H1 (cell line): ENCODE data around the gene TMEM232. TPM values are rescaled to one million over a fixed set of nuclear protein-coding genes. Genes with fewer than 3 reads are reported as not detected.

ENCODE experiments used
- CTCF ChIA-PET: fragments of 300-600 bp; sonication (Branson Sonifier 250); formaldehyde crosslinking; loops from one replicate; lab custom pipeline; 2021; ENCODE audit not compliant: partially characterized antibody; lab: Charles Lee
- POLR2A ChIA-PET: fragments of 300-600 bp; sonication (Branson Sonifier 250); formaldehyde crosslinking; loops from one replicate; lab custom pipeline; 2021; ENCODE audit warnings: inconsistent platforms; ENCODE audit not compliant: partially characterized antibody; lab: Charles Lee
- DNase-seq, 2 experiments: peaks; one replicate each; pipeline versions ENCODE4 v3.0.0 to v3.0.0-alpha.2; 2010 to 2022; ENCODE audit warnings: low spot score in 2 of 2, low read depth in 1 of 2, mixed read lengths in 1 of 2
- FAIRE-seq: peaks from 2 replicates; lab custom pipeline; 2011; peaks lifted over from hg19 to GRCh38; lab: Jason Lieb, UNC
- H2AFZ ChIP-seq: 2 replicates; pipeline ENCODE4 v1.8.1; 2012; ENCODE audit warnings: low read length, inconsistent platforms
- H2AK5ac ChIP-seq: 2 replicates; pipeline ENCODE4 v1.6.1; 2013; ENCODE audit warnings: low read depth, low read length
- H2BK120ac ChIP-seq: replicated peaks from 2 replicates; pipeline ENCODE3; 2013; ENCODE audit warnings: low read depth, low read length, inconsistent platforms
- H2BK12ac ChIP-seq: 2 replicates; pipeline ENCODE4 v1.6.1; 2013; ENCODE audit warnings: low read depth, low read length
- H2BK15ac ChIP-seq: 2 replicates; pipeline ENCODE4 v1.6.1; 2013; ENCODE audit warnings: low read length
- H2BK20ac ChIP-seq: 2 replicates; pipeline ENCODE4 v1.6.1; 2013; ENCODE audit warnings: low read length
- H2BK5ac ChIP-seq: 2 replicates; pipeline ENCODE4 v1.6.1; 2013; ENCODE audit warnings: low read depth, low read length
- H3K14ac ChIP-seq: 2 replicates; pipeline ENCODE4 v1.6.1; 2013; ENCODE audit warnings: inconsistent platforms; ENCODE audit not compliant: insufficient read length
- H3K18ac ChIP-seq: 2 replicates; pipeline ENCODE4 v1.6.1; 2013; ENCODE audit warnings: low read length; ENCODE audit errors: extremely low read depth
- H3K23ac ChIP-seq: 2 replicates; pipeline ENCODE4 v1.6.1; 2013; ENCODE audit warnings: inconsistent platforms; ENCODE audit not compliant: insufficient read length
- H3K23me2 ChIP-seq: 2 replicates; pipeline ENCODE4 v1.6.1; 2013; ENCODE audit warnings: low read depth, low read length
- H3K27ac ChIP-seq: 2 replicates; pipeline ENCODE4 v1.6.1; 2011; ENCODE audit warnings: low read depth, low read length, inconsistent platforms
- H3K27me3 ChIP-seq, 4 experiments: replicated peaks in 1 of 4; 1 replicate in 1 of 4; 2 replicates in 3 of 4; pipeline versions ENCODE4 v1.6.1 to v1.8.1; 2011 to 2013; ENCODE audit warnings: low read length in 3 of 4, mild to moderate bottlenecking in 3 of 4, inconsistent platforms in 2 of 4, mixed read lengths in 2 of 4, moderate library complexity in 1 of 4; ENCODE audit not compliant: control insufficient read depth in 3 of 4, insufficient read depth in 3 of 4; ENCODE audit errors: extremely low read depth in 1 of 4
- H3K36me3 ChIP-seq, 4 experiments: 2 replicates each; pipeline versions ENCODE4 v1.6.1 to v1.8.1; 2011 to 2013; ENCODE audit warnings: mild to moderate bottlenecking in 4 of 4, low read length in 3 of 4, moderate library complexity in 2 of 4, control low read depth in 1 of 4, inconsistent platforms in 1 of 4; ENCODE audit not compliant: insufficient read depth in 4 of 4, control insufficient read depth in 2 of 4
- H3K4ac ChIP-seq: replicated peaks from 2 replicates; pipeline ENCODE3; 2013; ENCODE audit warnings: low read length, low read depth, mixed read lengths, inconsistent platforms; ENCODE audit not compliant: insufficient read length
- H3K4me1 ChIP-seq, 4 experiments: replicated peaks in 1 of 4; 1 replicate in 1 of 4; 2 replicates in 3 of 4; pipeline versions ENCODE4 v1.6.1 to v1.8.1; 2011 to 2013; ENCODE audit warnings: low read length in 3 of 4, inconsistent platforms in 2 of 4, mixed read lengths in 1 of 4; ENCODE audit not compliant: insufficient read depth in 4 of 4, control insufficient read depth in 3 of 4
- H3K4me2 ChIP-seq, 2 experiments: 2 replicates each; pipeline versions ENCODE4 v1.6.1 to v1.8.1; 2011 to 2013; ENCODE audit warnings: low read depth in 2 of 2, low read length in 2 of 2, control low read depth in 1 of 2, inconsistent platforms in 1 of 2, mild to moderate bottlenecking in 1 of 2; ENCODE audit not compliant: insufficient read depth in 1 of 2
- H3K4me3 ChIP-seq, 4 experiments: fragments of 200-600, 300-600 bp in 1 of 4; sonication (generic), shearing (Covaris generic), sonication (Bioruptor Twin) in 1 of 4; 2 replicates each; pipeline versions ENCODE4 v1.5.1 to v1.8.1; 2011 to 2016; ENCODE audit warnings: low read length in 4 of 4, low read depth in 3 of 4, control low read depth in 2 of 4, inconsistent platforms in 2 of 4, mild to moderate bottlenecking in 2 of 4, mixed read lengths in 1 of 4, moderate library complexity in 1 of 4; ENCODE audit not compliant: insufficient read depth in 2 of 4; ENCODE audit errors: extremely low read depth in 1 of 4
- H3K56ac ChIP-seq: replicated peaks from 2 replicates; pipeline ENCODE3; 2013; ENCODE audit warnings: low read depth, mild to moderate bottlenecking, mixed read lengths, low read length, inconsistent platforms; ENCODE audit not compliant: insufficient read length
- H3K79me1 ChIP-seq: 2 replicates; pipeline ENCODE4 v1.6.1; 2013; ENCODE audit warnings: low read depth, low read length, control low read depth
- H3K79me2 ChIP-seq, 2 experiments: 2 replicates each; pipeline versions ENCODE4 v1.6.1 to v1.8.1; 2012 to 2013; ENCODE audit warnings: low read length in 2 of 2, mild to moderate bottlenecking in 2 of 2, inconsistent platforms in 1 of 2; ENCODE audit not compliant: insufficient read depth in 2 of 2, control insufficient read depth in 1 of 2
- H3K9ac ChIP-seq, 4 experiments: replicated peaks in 1 of 4; 1 replicate in 1 of 4; 2 replicates in 3 of 4; pipeline versions ENCODE4 v1.6.1 to v1.8.1; 2011 to 2013; ENCODE audit warnings: low read depth in 3 of 4, low read length in 3 of 4, control low read depth in 2 of 4, mild to moderate bottlenecking in 2 of 4, moderate library complexity in 2 of 4, inconsistent platforms in 1 of 4; ENCODE audit errors: extremely low read depth in 1 of 4
- H3K9me3 ChIP-seq, 2 experiments: 2 replicates each; pipeline versions ENCODE4 v1.6.1 to v1.8.1; 2012 to 2013; ENCODE audit warnings: mild to moderate bottlenecking in 2 of 2, moderate library complexity in 2 of 2, control low read depth in 1 of 2, inconsistent platforms in 1 of 2, low read depth in 1 of 2, low read length in 1 of 2, mixed read lengths in 1 of 2; ENCODE audit not compliant: insufficient read depth in 2 of 2
- H4K20me1 ChIP-seq, 2 experiments: replicated peaks in 1 of 2; 2 replicates each; pipeline versions ENCODE3 to v1.8.1; 2011 to 2013; ENCODE audit warnings: inconsistent platforms in 2 of 2, low read length in 2 of 2, mild to moderate bottlenecking in 1 of 2; ENCODE audit not compliant: insufficient read depth in 2 of 2, control insufficient read depth in 1 of 2
- H4K5ac ChIP-seq: 2 replicates; pipeline ENCODE4 v1.6.1; 2013; ENCODE audit warnings: low read length, low read depth, mixed read lengths, inconsistent platforms; ENCODE audit not compliant: insufficient read length
- H4K8ac ChIP-seq: 2 replicates; pipeline ENCODE4 v1.8.0; 2013; ENCODE audit warnings: mild to moderate bottlenecking, moderate library complexity, low read length, inconsistent platforms; ENCODE audit not compliant: insufficient read depth; ENCODE audit errors: extremely low read depth
- H4K91ac ChIP-seq: replicated peaks from 2 replicates; pipeline ENCODE3; 2013; ENCODE audit warnings: low read length, mixed read lengths, inconsistent platforms; ENCODE audit not compliant: insufficient read length
- CHD2 ChIP-seq: IDR thresholded peaks from 2 replicates; pipeline ENCODE4 v1.6.1; 2012; ENCODE audit warnings: low read length, improper control_type of control experiment
- EP300 ChIP-seq, 2 experiments: IDR thresholded peaks; 1 replicate in 1 of 2; 2 replicates in 1 of 2; pipeline ENCODE4 v1.6.1; 2011 to 2012; ENCODE audit warnings: low read depth in 2 of 2, low read length in 2 of 2, mild to moderate bottlenecking in 2 of 2, borderline replicate concordance in 1 of 2, inconsistent platforms in 1 of 2, moderate library complexity in 1 of 2
- SRF ChIP-seq: IDR thresholded peaks from 2 replicates; pipeline ENCODE4 v1.6.1; 2011; ENCODE audit warnings: mild to moderate bottlenecking, low read depth, low read length, moderate library complexity
- WGBS, 2 experiments: shearing (Covaris generic) in 1 of 2; methylation state at CpG; one replicate each; pipeline versions ENCODE4 v1.1.6 to v1.1.7; 2013 to 2015; ENCODE audit warnings: low lambda C conversion rate in 2 of 2, mixed read lengths in 2 of 2, inconsistent platforms in 1 of 2, low coverage in 1 of 2, missing lambda C conversion rate in 1 of 2; ENCODE audit not compliant: insufficient replicate concordance in 2 of 2, insufficient coverage in 1 of 2, insufficient read length in 1 of 2; ENCODE audit errors: extremely low coverage in 1 of 2, missing lambda C conversion rate in 1 of 2; 5-methylcytosine and 5-hydroxymethylcytosine counted together
- polyA plus RNA-seq, 7 experiments: library from polyadenylated mRNA; depleted of rRNA in 3 of 7; stranded (reverse) in 5 of 7; unstranded in 2 of 7; fragments of >200 nt in 5 of 7; fragments of 200-250 nt in 2 of 7; gene quantifications; 1 replicate in 5 of 7; 2 replicates in 1 of 7; 4 replicates in 1 of 7; pipeline versions ENCODE4 v1.2.1 to v1.2.3, GENCODE V29; 2011 to 2013; ENCODE audit warnings: missing spikeins in 2 of 7, mixed read lengths in 2 of 7
- total RNA-seq: library from RNA; stranded (reverse); fragmentation: NEBNext Ultra II Directional; extraction: Animal tissue kit (Norgen Biotek cat#: 25700); gene quantifications from 2 replicates; pipeline ENCODE4 v1.2.1, GENCODE V29; 2021

Gene TMEM232
- total and polyA plus RNA-seq, 2 of the 8 experiments (the other 6 are each of a cell fraction or from before 2014, with no cell fraction given) = 0.38 to 1.3 TPM

DNA sequence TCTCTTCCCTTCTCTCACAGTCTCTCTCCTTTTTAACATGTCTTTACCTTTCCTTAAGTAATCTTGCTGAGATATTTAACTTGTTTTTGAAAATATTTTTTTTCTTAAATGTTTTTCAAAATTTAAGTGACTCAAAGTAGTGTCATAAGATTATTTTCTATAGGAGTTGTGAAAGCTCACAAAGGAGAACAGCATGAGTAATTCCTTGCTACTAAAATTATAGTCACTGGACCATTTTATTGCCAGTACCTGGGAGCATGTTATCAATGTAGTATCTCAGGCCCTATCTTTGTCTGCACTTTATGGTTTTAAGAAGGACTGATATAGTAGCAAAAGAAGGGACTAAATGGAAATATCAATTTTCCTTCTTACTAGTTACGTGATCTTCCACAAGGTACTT is 181.9 kb downstream of the TMEM232 start:
- DNase-seq = no peak
- WGBS, 2 experiments = 96% methylated on average over 1 of the region's 1 CpG; no CpG with 5 or more reads in 1 of the 2 experiments

More for the DNA sequence above, 181.9 kb downstream of the TMEM232 start:
- H2BK20ac ChIP-seq = no peak overlapping the region
- H2BK15ac ChIP-seq = no peak overlapping the region
- H3K9ac ChIP-seq = no peak overlapping the region
- TF ChIP-seq EP300 (IDR thresholded peaks at IDR 0.05; ENCODE audit: borderline replicate concordance in 1 of 2, low read depth in 2 of 2, low read length in 2 of 2) (no peak), CHD2 (no peak), SRF (no peak)
- no peaks in the 10 kb centered on the region for H3K23me2 ChIP-seq
- no peak for FAIRE-seq
- no peak overlapping the region for H2BK120ac ChIP-seq
- no peaks in the 10 kb centered on the region for H3K4me1 ChIP-seq
- H2BK12ac ChIP-seq = no peak overlapping the region
- 0 out of 2 replicates have a peak overlapping the region, but pooled peaks have one; percentile 29 for H2AFZ ChIP-seq
- no peak overlapping the region for H3K27ac ChIP-seq
- H4K20me1 ChIP-seq = no peaks in the 10 kb centered on the region
- H3K9me3 ChIP-seq = no peaks in the 10 kb centered on the region
- no peak overlapping the region for H3K4me2 ChIP-seq
- no peak overlapping the region for H4K91ac ChIP-seq
- H4K5ac ChIP-seq = no peak overlapping the region
- H2AK5ac ChIP-seq = no peak overlapping the region
- no peaks in the 10 kb centered on the region for H3K27me3 ChIP-seq
- no peak overlapping the region for H3K4me3 ChIP-seq
- no peaks in the 10 kb centered on the region for H3K36me3 ChIP-seq
- POLR2A ChIA-PET = interaction anchor here (1.8 kb wide), 1 partner anchor 8 kb away, joined by 8 read pairs; no protein-coding TSS in a partner anchor
- no peak overlapping the region for H3K56ac ChIP-seq
- H4K8ac ChIP-seq = no peak overlapping the region
- H2BK5ac ChIP-seq = no peak overlapping the region
- CTCF ChIA-PET = interaction anchor here (1.3 kb wide), 1 partner anchor 81 kb away, joined by 3 read pairs; no protein-coding TSS in a partner anchor
- H3K4ac ChIP-seq = no peak overlapping the region
- no peak overlapping the region for H3K18ac ChIP-seq
- H3K23ac ChIP-seq = no peak overlapping the region
- H3K79me1 ChIP-seq = no peaks in the 10 kb centered on the region
- H3K79me2 ChIP-seq = no peaks in the 10 kb centered on the region
- H3K14ac ChIP-seq = no peak overlapping the region
